ENCODE data around the gene NGF. TPM values are rescaled to one million over a fixed set of nuclear protein-coding genes. Genes with fewer than 3 reads are reported as not detected.

The NGF gene
- total and polyA plus RNA-seq, 9 of the 15 experiments (the other 6 are each of a cell fraction or from before 2014, with no cell fraction given) = not detected

DNA sequence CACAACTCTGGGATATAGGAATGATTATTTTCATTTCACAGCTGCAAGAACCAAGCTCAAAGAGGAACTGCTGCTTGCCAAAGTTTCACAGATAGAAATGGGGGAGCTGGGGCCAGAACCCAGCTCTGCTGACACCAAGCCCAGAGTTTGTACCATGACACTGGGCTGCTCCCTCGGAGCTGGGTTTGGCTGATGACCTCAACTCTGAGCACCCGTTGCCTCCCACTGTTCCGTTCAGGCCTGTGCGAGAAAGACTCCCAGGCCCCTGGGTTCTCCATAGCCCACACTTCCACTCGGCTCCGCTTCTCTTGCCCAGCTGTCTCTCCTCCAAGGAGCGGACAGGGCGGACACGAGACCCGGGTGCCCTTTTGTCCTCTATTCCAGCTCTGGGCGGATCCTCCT, 55.2 kb downstream of the NGF start:
- H2AFZ ChIP-seq (ENCODE audit: low read depth, low read length) = no peak overlapping the region
- ATAC-seq (no peak), FAIRE-seq (no peak), DNase-seq (ENCODE audit: extremely low read depth in 1 of 4, low spot score in 3 of 4) (no peak)
- no peaks in the 10 kb centered on the region for H3K36me3 ChIP-seq (ENCODE audit: control insufficient read depth, insufficient read depth, low read length)
- 0% methylated on average over 11 of the region's 11 CpGs for WGBS (ENCODE audit: insufficient coverage, low coverage, missing lambda C conversion rate)
- H4K20me1 ChIP-seq (replicated peaks; ENCODE audit: control insufficient read depth, insufficient read depth, low read length) = 0 out of 2 replicates have a peak, but pooled peaks cover 3% of the 10 kb centered on the region
- no peak for TF ChIP-seq ZNF3 (CRISPR knock-in tag; IDR thresholded peaks at IDR 0.05)
- no peak for TF ChIP-seq ELK1 (CRISPR knock-in tag; IDR thresholded peaks at IDR 0.05)
- peak; percentile 53; the same call in 1 of the 2 replicates for TF ChIP-seq SPI1 (IDR thresholded peaks at IDR 0.05; ENCODE audit: borderline replicate concordance, low read depth, low read length)
- TF ChIP-seq L3MBTL2 (IDR thresholded peaks at IDR 0.05) = no peak
- no peak for TF ChIP-seq ZNF830 (CRISPR knock-in tag; IDR thresholded peaks at IDR 0.05)
- TF ChIP-seq ZNF165 (CRISPR knock-in tag; IDR thresholded peaks at IDR 0.05; ENCODE audit: borderline replicate concordance) = no peak
- TF ChIP-seq ETS2 (tag; IDR thresholded peaks at IDR 0.05; ENCODE audit: borderline replicate concordance, poor library complexity, severe bottlenecking) = no peak
- TF ChIP-seq, protein P1, sequence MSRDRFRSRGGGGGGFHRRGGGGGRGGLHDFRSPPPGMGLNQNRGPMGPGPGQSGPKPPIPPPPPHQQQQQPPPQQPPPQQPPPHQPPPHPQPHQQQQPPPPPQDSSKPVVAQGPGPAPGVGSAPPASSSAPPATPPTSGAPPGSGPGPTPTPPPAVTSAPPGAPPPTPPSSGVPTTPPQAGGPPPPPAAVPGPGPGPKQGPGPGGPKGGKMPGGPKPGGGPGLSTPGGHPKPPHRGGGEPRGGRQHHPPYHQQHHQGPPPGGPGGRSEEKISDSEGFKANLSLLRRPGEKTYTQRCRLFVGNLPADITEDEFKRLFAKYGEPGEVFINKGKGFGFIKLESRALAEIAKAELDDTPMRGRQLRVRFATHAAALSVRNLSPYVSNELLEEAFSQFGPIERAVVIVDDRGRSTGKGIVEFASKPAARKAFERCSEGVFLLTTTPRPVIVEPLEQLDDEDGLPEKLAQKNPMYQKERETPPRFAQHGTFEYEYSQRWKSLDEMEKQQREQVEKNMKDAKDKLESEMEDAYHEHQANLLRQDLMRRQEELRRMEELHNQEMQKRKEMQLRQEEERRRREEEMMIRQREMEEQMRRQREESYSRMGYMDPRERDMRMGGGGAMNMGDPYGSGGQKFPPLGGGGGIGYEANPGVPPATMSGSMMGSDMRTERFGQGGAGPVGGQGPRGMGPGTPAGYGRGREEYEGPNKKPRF (IDR thresholded peaks at IDR 0.05; ENCODE audit: low read depth, low read length) = no peak
- no peak for TF ChIP-seq CREBBP (IDR thresholded peaks at IDR 0.05; ENCODE audit: low read depth, low read length)
- H3K9ac ChIP-seq (ENCODE audit: insufficient read depth in 1 of 2, low read depth in 2 of 2, low read length in 2 of 2) = no peak overlapping the region
- peaks cover 19 to 42% of the 10 kb centered on the region in 2 experiments for H3K27me3 ChIP-seq (ENCODE audit: control insufficient read depth in 2 of 2, insufficient read depth in 2 of 2, low read length in 2 of 2)
- in situ Hi-C loops (cut with MboI) (no loop called here), intact Hi-C loops (cut with micrococcal nuclease) (no loop called here)
- H3K4me3 ChIP-seq = no peak overlapping the region
- H3K9me3 ChIP-seq (replicated peaks; ENCODE audit: control insufficient read depth, insufficient read depth, low read depth, low read length) = no peaks in the 10 kb centered on the region
- no peaks in the 10 kb centered on the region for H3K9me1 ChIP-seq (ENCODE audit: control insufficient read depth, insufficient read depth, low read length)
- H3K4me2 ChIP-seq (ENCODE audit: insufficient read depth, low read length) = no peak overlapping the region
- no peaks in the 10 kb centered on the region for H3K79me2 ChIP-seq (ENCODE audit: control insufficient read depth, insufficient read depth, low read length)
- BruUV-seq (replicated peaks) = no TSS peak
- H3K27ac ChIP-seq (ENCODE audit: extremely low read depth, low read depth, low read length) = no peak overlapping the region
- ChIA-PET CTCF (ENCODE audit: low intra/inter-chr PET ratio) (no interaction called here), POLR2A (no interaction called here)
- H3K4me1 ChIP-seq (replicated peaks in 1 of 2; ENCODE audit: control insufficient read depth in 2 of 2, insufficient read depth in 2 of 2, low read length in 2 of 2) = no peaks in the 10 kb centered on the region
